ENCODE measurements around the gene RCOR1.

GRCh38 chr14:102732924-102733323, 140.5 kb downstream of the RCOR1 start:
- no peak for TF ChIP-seq POLR2A (IDR thresholded peaks at IDR 0.05)
- TF ChIP-seq CTCF (IDR thresholded peaks at IDR 0.05) = no peak

All from transverse colon (tissue), 3 donors.